Uterus (tissue), 2 donors: ENCODE data around the gene CAPN11.

Source experiments
- CTCF ChIP-seq, 4 experiments: fragments of 200-600 bp in 2 of 4; fragments of 450-650 bp in 2 of 4; sonication (generic) in 2 of 4; IDR thresholded peaks; one replicate each; pipeline ENCODE4 v1.5.1; 2016 to 2019; ENCODE audit warnings: antibody characterized with exemption in 4 of 4, mild to moderate bottlenecking in 2 of 4, moderate library complexity in 1 of 4
- POLR2A ChIP-seq, 2 donors: fragments of 450-650 bp; IDR thresholded peaks; one replicate each; pipeline ENCODE4 v1.6.1; 2016; ENCODE audit warnings: antibody characterized with exemption in 2 of 2, mild to moderate bottlenecking in 1 of 2, moderate library complexity in 1 of 2

- TF ChIP-seq CTCF (IDR thresholded peaks at IDR 0.05) (no peak), POLR2A (IDR thresholded peaks at IDR 0.05) (no peak)
These were observed at the start of gene CAPN11 for GRCh38 chr6:44158770-44159228.
